Large intestine (tissue), 3 donors: ENCODE data around the gene STOX2. TPM values are rescaled to one million over a fixed set of nuclear protein-coding genes. Genes with fewer than 3 reads are reported as not detected.
"Not testable (repeated sequence)": the region's sequence is repeated elsewhere in the genome, so short reads cannot be mapped to it uniquely, and the experiment has no call there.

ENCODE experiments used
- DNase-seq, 2 donors: peaks; one replicate each; pipeline versions ENCODE4 v3.0.0 to v3.0.0-alpha.2; 2013
- H3K27ac ChIP-seq: one replicate; pipeline ENCODE4 v1.5.1; 2013; ENCODE audit warnings: low read length
- H3K27me3 ChIP-seq: 2 replicates; pipeline ENCODE4 v1.6.1; 2013; ENCODE audit warnings: low read length; ENCODE audit not compliant: control insufficient read depth, insufficient read depth
- H3K36me3 ChIP-seq: 2 replicates; pipeline ENCODE4 v1.6.1; 2013; ENCODE audit warnings: low read length; ENCODE audit not compliant: control insufficient read depth, insufficient read depth
- H3K4me1 ChIP-seq: one replicate; pipeline ENCODE4 v1.6.1; 2013; ENCODE audit warnings: low read length; ENCODE audit not compliant: control insufficient read depth, insufficient read depth
- H3K4me3 ChIP-seq: one replicate; pipeline ENCODE4 v1.5.1; 2013; ENCODE audit warnings: low read length
- H3K9me3 ChIP-seq: one replicate; pipeline ENCODE4 v1.6.1; 2013; ENCODE audit warnings: mild to moderate bottlenecking, low read depth, low read length, moderate library complexity; ENCODE audit not compliant: control insufficient read depth
- WGBS: methylation state at CpG from one replicate; pipeline ENCODE4 v1.1.5; 2013; ENCODE audit warnings: low lambda C conversion rate; ENCODE audit not compliant: insufficient coverage; 5-methylcytosine and 5-hydroxymethylcytosine counted together
- polyA plus RNA-seq: library from polyadenylated mRNA; unstranded; fragments of 120-200 nt; gene quantifications from one replicate; pipeline ENCODE4 v1.2.1, GENCODE V29; 2013

STOX2 gene
- polyA plus RNA-seq, 1 donor: 4.4 TPM

GRCh38 chr4:183935355-183936005 lies 30.4 kb downstream of the STOX2 start:
- Histone ChIP-seq H3K4me3 (no peak overlapping the region), H3K36me3 (no peaks in the 10 kb centered on the region), H3K4me1 (no peaks in the 10 kb centered on the region), H3K9me3 (no peaks in the 10 kb centered on the region), H3K27me3 (no peaks in the 10 kb centered on the region), H3K27ac (no peak overlapping the region)
- WGBS: 81% methylated on average over 2 of the region's 2 CpGs
- peak in 1 of 2 donors; percentile 8 for DNase-seq

- no peaks in the 10 kb centered on the region for H3K36me3 ChIP-seq
- no peaks in the 10 kb centered on the region for H3K9me3 ChIP-seq
- 50% methylated on average over 2 of the region's 6 CpGs for whole genome bisulfite sequencing
- no peak for DNase-seq
- no peak overlapping the region for H3K4me3 ChIP-seq
- no peak overlapping the region for H3K27ac ChIP-seq
- H3K4me1 ChIP-seq: no peaks in the 10 kb centered on the region
- no peaks in the 10 kb centered on the region for H3K27me3 ChIP-seq
Observed at GRCh38 chr4:183936047-183936446, 30.9 kb downstream of the STOX2 start.

GRCh38 chr4:183936574-183937345 lies 31.7 kb downstream of the STOX2 start:
- Histone ChIP-seq H3K27me3 (no peaks in the 10 kb centered on the region), H3K36me3 (no peaks in the 10 kb centered on the region), H3K4me1 (no peaks in the 10 kb centered on the region), H3K9me3 (no peaks in the 10 kb centered on the region), H3K27ac (no peak overlapping the region), H3K4me3 (no peak overlapping the region)
- WGBS: no CpG with 5 or more reads among the region's 3 CpGs
- DNase-seq: no peak

GRCh38 chr4:183940864-183941263 lies 35.8 kb downstream of the STOX2 start:
- Histone ChIP-seq H3K4me1 (no peaks in the 10 kb centered on the region), H3K36me3 (no peaks in the 10 kb centered on the region), H3K4me3 (no peak overlapping the region), H3K9me3 (no peaks in the 10 kb centered on the region), H3K27ac (no peak overlapping the region), H3K27me3 (no peaks in the 10 kb centered on the region)
- 80% methylated on average over 2 of the region's 4 CpGs for WGBS
- no peak for DNase-seq

GRCh38 chr4:183941964-183942363 lies 36.9 kb downstream of the STOX2 start:
- Histone ChIP-seq H3K36me3 (no peaks in the 10 kb centered on the region), H3K4me1 (no peaks in the 10 kb centered on the region), H3K4me3 (no peak overlapping the region), H3K27ac (no peak overlapping the region), H3K27me3 (no peaks in the 10 kb centered on the region), H3K9me3 (no peaks in the 10 kb centered on the region)
- DNase-seq: no peak

GRCh38 chr4:183945741-183946140 lies 40.6 kb downstream of the STOX2 start:
- H3K4me1 ChIP-seq: no peaks in the 10 kb centered on the region
- H3K9me3 ChIP-seq: no peaks in the 10 kb centered on the region
- H3K36me3 ChIP-seq: no peaks in the 10 kb centered on the region
- no peak for DNase-seq
- no peak overlapping the region for H3K4me3 ChIP-seq
- no peak overlapping the region for H3K27ac ChIP-seq
- no peaks in the 10 kb centered on the region for H3K27me3 ChIP-seq
- WGBS: 73% methylated on average over 4 of the region's 8 CpGs

- no CpG with 5 or more reads among the region's 8 CpGs for WGBS
- H3K27ac ChIP-seq: no peak overlapping the region
- no peaks in the 10 kb centered on the region for H3K27me3 ChIP-seq
- no peak for DNase-seq
- no peaks in the 10 kb centered on the region for H3K36me3 ChIP-seq
- no peaks in the 10 kb centered on the region for H3K9me3 ChIP-seq
- H3K4me1 ChIP-seq: no peaks in the 10 kb centered on the region
- H3K4me3 ChIP-seq: no peak overlapping the region
Observed at GRCh38 chr4:183950536-183950935, 45.4 kb downstream of the STOX2 start.

GRCh38 chr4:183952652-183953051 lies 47.5 kb downstream of the STOX2 start:
- DNase-seq, H3K4me3 ChIP-seq, H3K4me1 ChIP-seq, H3K9me3 ChIP-seq, H3K27me3 ChIP-seq, H3K27ac ChIP-seq, H3K36me3 ChIP-seq: not testable (repeated sequence)
- no CpG with 5 or more reads among the region's 1 CpG for WGBS

- Histone ChIP-seq H3K27ac (peak overlapping the region; percentile 36), H3K9me3 (no peaks in the 10 kb centered on the region), H3K36me3 (no peaks in the 10 kb centered on the region), H3K27me3 (peaks cover 7% of the 10 kb centered on the region), H3K4me3 (peak overlapping the region; percentile 17), H3K4me1 (no peaks in the 10 kb centered on the region)
- no peak for DNase-seq
- WGBS: 69% methylated on average over 2 of the region's 10 CpGs
Observed at GRCh38 chr4:183959319-183960045, 54.4 kb downstream of the STOX2 start.

GRCh38 chr4:183960046-183960420 lies 54.9 kb downstream of the STOX2 start:
- H3K27ac ChIP-seq: peak overlapping the region; percentile 2
- no peaks in the 10 kb centered on the region for H3K4me1 ChIP-seq
- peak; percentile 53 to 57 for DNase-seq
- H3K27me3 ChIP-seq: peaks cover 7% of the 10 kb centered on the region
- H3K9me3 ChIP-seq: no peaks in the 10 kb centered on the region
- no peaks in the 10 kb centered on the region for H3K36me3 ChIP-seq
- WGBS: no CpG with 5 or more reads among the region's 8 CpGs
- peak overlapping the region; percentile 17 for H3K4me3 ChIP-seq
